Measurements from ENCODE around the gene FGG.

GRCh38 chr4:154631828-154632227, 19.4 kb upstream of the FGG start:
- no peak for TF ChIP-seq CTCF (optimal IDR thresholded peaks at IDR 0.05 in 1 of 3, IDR thresholded peaks at IDR 0.05 in 1 of 3, conservative IDR thresholded peaks at IDR 0.05 in 1 of 3; ENCODE audit: extremely low read depth in 1 of 3, insufficient read depth in 2 of 3, low read length in 3 of 3)
- TF ChIP-seq EZH2 (IDR thresholded peaks at IDR 0.05; ENCODE audit: low read length), result no peak
